Measurements from ENCODE around the gene BTAF1.

BTAF1 gene

GRCh38 chr10:91923371-91924211, at the start of gene BTAF1:
Gene BTAF1, plus strand, starts transcription at chr10:91923770. Its CDS starts 307 bp downstream, at chr10:91924077.
- no peaks in the 10 kb centered on the region for H3K9me3 ChIP-seq (ENCODE audit: control insufficient read depth, insufficient read depth, low read length)
- WGBS (ENCODE audit: insufficient coverage, insufficient read length), result no CpG with 5 or more reads among the region's 65 CpGs
- H3K27ac ChIP-seq (ENCODE audit: low read length), result no peak within 1 kb of the TSS
- no peaks in the 10 kb centered on the region for H3K27me3 ChIP-seq (ENCODE audit: control insufficient read depth, insufficient read depth, low read length)
- peak; percentile 83 for DNase-seq (ENCODE audit: low read depth, low spot score)
- no peaks in the 10 kb centered on the region for H3K4me1 ChIP-seq (ENCODE audit: control insufficient read depth, insufficient read depth, low read length)
- no peaks in the 10 kb centered on the region for H3K36me3 ChIP-seq (ENCODE audit: control insufficient read depth, insufficient read depth, low read length)
- peak within 1 kb of the TSS; percentile 100 for H3K4me3 ChIP-seq (ENCODE audit: low read length)

GRCh38 chr10:91875156-91875555, 48.4 kb upstream of the BTAF1 start:
- H3K36me3 ChIP-seq (ENCODE audit: control insufficient read depth, insufficient read depth, low read length), result no peaks in the 10 kb centered on the region
- no peak for DNase-seq (ENCODE audit: low read depth, low spot score)
- no peak overlapping the region for H3K4me3 ChIP-seq (ENCODE audit: low read length)
- H3K27ac ChIP-seq (ENCODE audit: low read length), result no peak overlapping the region
- H3K9me3 ChIP-seq (ENCODE audit: control insufficient read depth, insufficient read depth, low read length), result no peaks in the 10 kb centered on the region; the same call in 1 of the 2 replicates
- WGBS (ENCODE audit: insufficient coverage, insufficient read length), result no CpG with 5 or more reads among the region's 2 CpGs
- H3K4me1 ChIP-seq (ENCODE audit: control insufficient read depth, insufficient read depth, low read length), result no peaks in the 10 kb centered on the region
- no peaks in the 10 kb centered on the region for H3K27me3 ChIP-seq (ENCODE audit: control insufficient read depth, insufficient read depth, low read length)

DNA sequence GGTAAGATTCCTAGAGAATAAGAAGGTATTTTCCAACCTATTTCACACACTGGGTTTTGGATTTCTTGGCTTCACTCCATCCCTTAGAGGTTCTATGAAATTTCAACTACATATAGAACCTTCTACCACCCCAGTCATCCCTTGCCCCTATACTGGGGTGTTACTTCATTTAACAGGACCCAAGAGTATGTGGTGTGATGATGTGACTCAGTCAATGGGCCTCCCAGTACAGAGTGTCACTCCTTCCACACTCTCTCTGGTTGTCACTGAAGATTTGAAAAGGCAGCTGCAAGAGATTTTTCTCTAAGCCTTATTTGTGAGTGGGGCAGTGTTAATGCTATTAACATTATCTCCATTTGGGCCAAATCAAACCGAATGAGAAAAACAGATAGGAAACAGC, 47.8 kb upstream of the BTAF1 start:
- H3K4me1 ChIP-seq (ENCODE audit: control insufficient read depth, insufficient read depth, low read length), result no peaks in the 10 kb centered on the region
- H3K27ac ChIP-seq (ENCODE audit: low read length), result no peak overlapping the region
- no peak overlapping the region for H3K4me3 ChIP-seq (ENCODE audit: low read length)
- H3K36me3 ChIP-seq (ENCODE audit: control insufficient read depth, insufficient read depth, low read length), result no peaks in the 10 kb centered on the region
- no peak for DNase-seq (ENCODE audit: low read depth, low spot score)
- H3K9me3 ChIP-seq (ENCODE audit: control insufficient read depth, insufficient read depth, low read length), result no peaks in the 10 kb centered on the region; the same call in 1 of the 2 replicates
- H3K27me3 ChIP-seq (ENCODE audit: control insufficient read depth, insufficient read depth, low read length), result no peaks in the 10 kb centered on the region
- no CpG with 5 or more reads among the region's 1 CpG for WGBS (ENCODE audit: insufficient coverage, insufficient read length)

DNA sequence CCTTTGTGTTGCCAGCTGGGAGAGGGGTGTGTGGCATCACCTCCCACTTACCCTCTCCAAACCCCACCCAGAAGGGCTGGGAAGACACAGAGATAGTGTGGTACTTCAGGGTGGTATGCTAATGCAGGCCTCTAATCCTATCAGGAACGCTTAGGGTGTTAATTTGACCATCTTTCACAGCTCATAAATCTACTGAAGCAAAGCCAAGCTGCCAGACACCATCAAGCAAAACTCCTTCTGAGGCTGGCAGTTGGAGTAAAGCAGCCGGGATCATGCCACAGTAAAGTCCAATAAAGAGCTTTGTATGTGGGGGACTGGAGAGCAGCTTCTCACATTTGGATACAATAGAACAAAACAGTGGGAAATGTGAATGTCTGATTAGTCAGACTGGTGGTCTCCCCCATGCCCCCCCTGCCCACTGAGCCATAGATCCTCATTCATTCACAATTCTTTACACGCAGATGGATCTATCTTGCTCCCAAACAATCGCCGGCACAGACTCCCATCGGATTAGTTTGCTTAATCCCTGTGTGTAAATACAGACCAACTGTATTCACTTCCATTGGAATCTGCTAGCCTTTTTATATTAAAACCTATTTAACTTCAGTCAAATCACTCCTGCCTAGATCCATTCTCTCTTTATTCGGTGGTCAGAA, 43.9 kb upstream of the BTAF1 start:
- no peaks in the 10 kb centered on the region for H3K27me3 ChIP-seq (ENCODE audit: control insufficient read depth, insufficient read depth, low read length)
- H3K36me3 ChIP-seq (ENCODE audit: control insufficient read depth, insufficient read depth, low read length), result no peaks in the 10 kb centered on the region
- H3K4me3 ChIP-seq (ENCODE audit: low read length), result no peak overlapping the region
- no CpG with 5 or more reads among the region's 7 CpGs for WGBS (ENCODE audit: insufficient coverage, insufficient read length)
- no peaks in the 10 kb centered on the region for H3K4me1 ChIP-seq (ENCODE audit: control insufficient read depth, insufficient read depth, low read length)
- H3K27ac ChIP-seq (ENCODE audit: low read length), result no peak overlapping the region
- H3K9me3 ChIP-seq (ENCODE audit: control insufficient read depth, insufficient read depth, low read length), result no peaks in the 10 kb centered on the region; the same call in 1 of the 2 replicates
- no peak for DNase-seq (ENCODE audit: low read depth, low spot score)

DNA sequence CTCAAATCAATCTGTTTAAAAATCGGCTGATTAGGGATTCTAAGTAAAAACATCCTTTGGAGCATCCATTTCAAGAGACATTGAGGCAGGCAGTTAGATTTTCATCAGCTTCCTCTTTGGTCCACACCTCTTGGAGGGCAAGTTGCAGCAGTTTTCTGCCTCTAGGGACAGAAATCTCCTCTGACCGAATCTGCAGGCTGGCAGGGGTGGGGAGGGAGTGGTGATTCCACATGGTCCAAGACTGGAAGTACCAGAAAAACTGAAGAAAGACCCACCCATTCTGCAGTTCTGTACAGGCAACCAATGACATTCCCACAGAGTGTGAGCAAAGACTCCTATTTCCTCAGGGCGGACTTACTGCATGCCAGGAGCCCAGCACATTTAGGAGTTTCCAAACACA, 43.3 kb upstream of the BTAF1 start:
- H3K27me3 ChIP-seq (ENCODE audit: control insufficient read depth, insufficient read depth, low read length), result no peaks in the 10 kb centered on the region
- H3K9me3 ChIP-seq (ENCODE audit: control insufficient read depth, insufficient read depth, low read length), result no peaks in the 10 kb centered on the region
- no peak overlapping the region for H3K27ac ChIP-seq (ENCODE audit: low read length)
- no peaks in the 10 kb centered on the region for H3K4me1 ChIP-seq (ENCODE audit: control insufficient read depth, insufficient read depth, low read length)
- no peak for DNase-seq (ENCODE audit: low read depth, low spot score)
- no CpG with 5 or more reads among the region's 3 CpGs for WGBS (ENCODE audit: insufficient coverage, insufficient read length)
- H3K4me3 ChIP-seq (ENCODE audit: low read length), result no peak overlapping the region
- no peaks in the 10 kb centered on the region for H3K36me3 ChIP-seq (ENCODE audit: control insufficient read depth, insufficient read depth, low read length)

DNA sequence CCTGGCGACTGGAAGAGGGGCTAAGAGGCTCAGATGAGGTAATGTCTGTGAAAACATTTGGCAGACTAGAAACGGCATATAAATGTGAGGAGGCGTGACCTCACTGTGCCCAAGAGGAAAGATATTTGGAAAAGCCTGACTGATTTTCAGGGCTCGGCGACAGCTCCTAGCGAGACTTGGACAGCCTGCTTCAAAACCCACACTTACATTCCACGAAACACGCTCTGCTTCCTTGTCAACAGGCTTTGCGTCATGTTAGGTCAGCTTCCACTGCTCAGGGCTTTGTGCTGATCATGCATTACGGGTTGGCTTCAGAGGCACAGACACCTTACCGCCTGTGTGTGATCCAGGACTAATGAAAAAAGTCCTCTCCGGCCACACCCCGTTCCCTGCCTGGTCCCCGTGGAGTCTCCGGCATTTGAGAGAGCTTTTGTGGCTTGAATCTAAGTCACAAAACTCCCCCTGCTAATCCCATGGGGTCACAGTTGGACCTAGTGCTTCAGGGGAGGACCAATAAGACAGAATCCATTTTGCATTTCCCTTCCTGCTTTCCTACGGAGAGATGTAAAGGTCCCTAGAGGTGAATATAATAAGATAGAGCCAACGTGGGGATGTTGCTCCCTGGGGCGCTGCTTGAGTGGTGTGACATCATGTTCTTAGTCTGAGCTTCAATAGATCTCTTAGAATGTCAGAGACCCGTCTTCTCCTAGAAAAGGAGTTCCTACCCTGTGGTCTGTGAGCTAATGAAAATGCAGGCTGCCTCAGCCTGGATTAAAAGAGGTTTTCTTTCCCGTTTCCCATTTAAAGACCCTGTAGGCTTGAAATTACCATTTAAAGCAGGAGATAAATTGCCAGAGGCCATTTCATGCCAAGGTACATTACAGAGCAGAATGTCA, 39.8 kb upstream of the BTAF1 start:
- H3K4me3 ChIP-seq (ENCODE audit: low read length), result no peak overlapping the region
- H3K4me1 ChIP-seq (ENCODE audit: control insufficient read depth, insufficient read depth, low read length), result peaks cover 2% of the 10 kb centered on the region; the same call in 1 of the 2 replicates
- WGBS (ENCODE audit: insufficient coverage, insufficient read length), result no CpG with 5 or more reads among the region's 20 CpGs
- H3K9me3 ChIP-seq (ENCODE audit: control insufficient read depth, insufficient read depth, low read length), result no peaks in the 10 kb centered on the region
- H3K27me3 ChIP-seq (ENCODE audit: control insufficient read depth, insufficient read depth, low read length), result no peaks in the 10 kb centered on the region
- DNase-seq (ENCODE audit: low read depth, low spot score), result no peak
- no peaks in the 10 kb centered on the region for H3K36me3 ChIP-seq (ENCODE audit: control insufficient read depth, insufficient read depth, low read length)
- H3K27ac ChIP-seq (ENCODE audit: low read length), result no peak overlapping the region

- H3K4me1 ChIP-seq (ENCODE audit: control insufficient read depth, insufficient read depth, low read length), result peaks cover 2% of the 10 kb centered on the region; the same call in 1 of the 2 replicates
- DNase-seq (ENCODE audit: low read depth, low spot score), result no peak
- WGBS (ENCODE audit: insufficient coverage, insufficient read length), result no CpG with 5 or more reads among the region's 1 CpG
Observed at GRCh38 chr10:91884536-91884935, 39.0 kb upstream of the BTAF1 start.

DNA sequence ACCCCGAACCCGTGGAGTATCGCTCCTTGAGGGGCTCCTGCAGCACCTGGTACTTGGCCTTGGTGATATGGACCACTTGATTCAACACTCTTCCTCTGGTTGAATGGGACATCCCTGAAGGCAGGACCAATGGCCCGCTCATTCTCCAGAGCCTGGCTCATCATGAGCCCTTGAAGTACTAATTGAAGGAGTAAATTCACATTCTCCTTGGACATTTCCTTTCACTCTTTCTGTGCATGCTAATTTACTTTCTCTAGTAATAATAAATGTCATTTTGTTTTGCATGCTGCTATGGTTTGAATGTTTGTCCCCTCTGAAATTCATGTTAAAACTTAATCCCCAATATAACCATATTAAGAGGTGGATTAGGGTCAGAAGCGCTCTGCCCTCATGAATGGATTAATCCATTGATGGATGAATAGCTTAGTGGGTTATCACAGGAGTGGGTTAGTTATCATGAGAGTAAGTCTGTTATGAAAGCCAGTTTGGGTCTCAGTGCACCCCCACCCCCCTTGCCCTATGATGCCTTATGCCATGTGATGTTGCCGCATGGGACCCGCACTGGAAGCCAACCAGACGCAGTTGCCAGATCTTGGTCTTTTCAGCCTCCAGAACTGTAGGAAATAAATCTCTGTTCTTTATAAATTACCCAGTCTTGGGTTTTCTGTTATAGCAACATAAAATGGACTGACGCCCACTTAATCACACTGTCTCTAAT, 38.0 kb upstream of the BTAF1 start:
- no peaks in the 10 kb centered on the region for H3K9me3 ChIP-seq (ENCODE audit: control insufficient read depth, insufficient read depth, low read length)
- H3K27me3 ChIP-seq (ENCODE audit: control insufficient read depth, insufficient read depth, low read length), result no peaks in the 10 kb centered on the region
- WGBS (ENCODE audit: insufficient coverage, insufficient read length), result no CpG with 5 or more reads among the region's 9 CpGs
- no peaks in the 10 kb centered on the region for H3K36me3 ChIP-seq (ENCODE audit: control insufficient read depth, insufficient read depth, low read length)
- no peak overlapping the region for H3K27ac ChIP-seq (ENCODE audit: low read length)
- H3K4me3 ChIP-seq (ENCODE audit: low read length), result no peak overlapping the region
- peaks cover 2% of the 10 kb centered on the region for H3K4me1 ChIP-seq (ENCODE audit: control insufficient read depth, insufficient read depth, low read length)
- no peak for DNase-seq (ENCODE audit: low read depth, low spot score)

More at GRCh38 chr10:91884536-91884935, 39.0 kb upstream of the BTAF1 start:
- no peaks in the 10 kb centered on the region for H3K27me3 ChIP-seq (ENCODE audit: control insufficient read depth, insufficient read depth, low read length)
- no peak overlapping the region for H3K4me3 ChIP-seq (ENCODE audit: low read length)
- no peaks in the 10 kb centered on the region for H3K36me3 ChIP-seq (ENCODE audit: control insufficient read depth, insufficient read depth, low read length)
- no peak overlapping the region for H3K27ac ChIP-seq (ENCODE audit: low read length)
- no peaks in the 10 kb centered on the region for H3K9me3 ChIP-seq (ENCODE audit: control insufficient read depth, insufficient read depth, low read length)

DNA sequence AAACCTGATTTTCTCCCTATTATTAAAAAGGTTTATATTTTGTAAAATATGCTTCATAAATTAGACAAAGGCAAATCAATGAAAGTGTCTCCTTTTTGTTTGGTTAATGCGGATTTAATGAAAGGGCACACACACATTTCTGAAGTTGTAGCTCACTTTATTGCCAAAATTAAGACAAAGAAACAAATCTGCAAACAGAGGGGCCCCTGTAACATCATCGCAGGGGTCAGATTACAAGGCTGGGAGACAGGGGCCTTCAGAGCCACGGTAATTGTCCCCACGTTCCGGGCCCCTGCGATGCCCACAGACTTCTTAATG, 36.7 kb upstream of the BTAF1 start:
- H3K27me3 ChIP-seq (ENCODE audit: control insufficient read depth, insufficient read depth, low read length), result no peaks in the 10 kb centered on the region
- H3K4me1 ChIP-seq (ENCODE audit: control insufficient read depth, insufficient read depth, low read length), result peaks cover 2% of the 10 kb centered on the region
- DNase-seq (ENCODE audit: low read depth, low spot score), result no peak
- no peak overlapping the region for H3K4me3 ChIP-seq (ENCODE audit: low read length)
- no peak overlapping the region for H3K27ac ChIP-seq (ENCODE audit: low read length)
- WGBS (ENCODE audit: insufficient coverage, insufficient read length), result no CpG with 5 or more reads among the region's 6 CpGs
- H3K9me3 ChIP-seq (ENCODE audit: control insufficient read depth, insufficient read depth, low read length), result no peaks in the 10 kb centered on the region
- no peaks in the 10 kb centered on the region for H3K36me3 ChIP-seq (ENCODE audit: control insufficient read depth, insufficient read depth, low read length)

Data from iPS DF 6.9 (cell line).